ENCODE results near the gene ITGB6. TPM values are rescaled to one million over a fixed set of nuclear protein-coding genes. Genes with fewer than 3 reads are reported as not detected.

ITGB6 gene
- total RNA-seq (2014; rRNA removed; shearing (Covaris generic)): 0.29 and 1.00 TPM in 2 replicates

GRCh38 chr2:160199683-160200389 is at the start of gene ITGB6:
Gene ITGB6 (minus strand): TSS chr2:160200272. CDS start chr2:160200063, 209 bp downstream.
- DNase-seq (ENCODE audit: low spot score): no peak

- DNase-seq (ENCODE audit: low spot score): no peak
Observed at GRCh38 chr2:160247296-160248035, 47.4 kb upstream of the ITGB6 start.

GRCh38 chr2:160246356-160246755 is 46.3 kb upstream of the ITGB6 start:
- DNase-seq (ENCODE audit: low spot score): peak; percentile 48

- no peak for DNase-seq (ENCODE audit: low spot score)
Observed at GRCh38 chr2:160245614-160246155, 45.6 kb upstream of the ITGB6 start.

GRCh38 chr2:160242893-160243564 is 43.0 kb upstream of the ITGB6 start:
- no peak for DNase-seq (ENCODE audit: low spot score)

- DNase-seq (ENCODE audit: low spot score): peak; percentile 91
Observed at GRCh38 chr2:160241251-160242137, 41.4 kb upstream of the ITGB6 start.

GRCh38 chr2:160239436-160239835 is 39.4 kb upstream of the ITGB6 start:
- DNase-seq (ENCODE audit: low spot score): no peak

GRCh38 chr2:160238392-160238791 is 38.3 kb upstream of the ITGB6 start:
- DNase-seq (ENCODE audit: low spot score): no peak

GRCh38 chr2:160232905-160233475 is 32.9 kb upstream of the ITGB6 start:
- no peak for DNase-seq (ENCODE audit: low spot score)

GRCh38 chr2:160229591-160229990 is 29.5 kb upstream of the ITGB6 start:
- peak; percentile 74 for DNase-seq (ENCODE audit: low spot score)

GRCh38 chr2:160228141-160228917 is 28.3 kb upstream of the ITGB6 start:
- DNase-seq (ENCODE audit: low spot score): peak; percentile 87

GRCh38 chr2:160227293-160227915 is 27.3 kb upstream of the ITGB6 start:
- peak; percentile 66 for DNase-seq (ENCODE audit: low spot score)

GRCh38 chr2:160226367-160226766 is 26.3 kb upstream of the ITGB6 start:
- DNase-seq (ENCODE audit: low spot score): no peak

GRCh38 chr2:160225722-160226121 is 25.6 kb upstream of the ITGB6 start:
- DNase-seq (ENCODE audit: low spot score): no peak

- no peak for DNase-seq (ENCODE audit: low spot score)
Observed at GRCh38 chr2:160224507-160224906, 24.4 kb upstream of the ITGB6 start.

GRCh38 chr2:160224060-160224459 is 24.0 kb upstream of the ITGB6 start:
- DNase-seq (ENCODE audit: low spot score): peak; percentile 97

GRCh38 chr2:160223560-160223959 is 23.5 kb upstream of the ITGB6 start:
- DNase-seq (ENCODE audit: low spot score): no peak

- DNase-seq (ENCODE audit: low spot score): no peak
Observed at GRCh38 chr2:160222546-160223283, 22.6 kb upstream of the ITGB6 start.

All from A172 (cell line).